NCI-H1436 (cell line): Measurements from ENCODE around the gene MRGPRF.
"Not testable (repeated sequence)": the region's sequence is repeated elsewhere in the genome, so short reads cannot be mapped to it uniquely, and the experiment has no call there.

Experiments
- DNase-seq: peaks from one replicate; lab custom pipeline; 2025; lab: John Stamatoyannopoulos, UW

MRGPRF gene

GRCh38 chr11:68987211-68987610 is 25.8 kb downstream of the MRGPRF start:
- DNase-seq, result no peak

- DNase-seq, result no peak
Measured at GRCh38 chr11:68983801-68984200, 29.2 kb downstream of the MRGPRF start.

- DNase-seq, result no peak
Measured at GRCh38 chr11:68982134-68982533, 30.9 kb downstream of the MRGPRF start.

GRCh38 chr11:68980776-68981065 is 32.3 kb downstream of the MRGPRF start, which contains the start of gene MRGPRD:
Gene MRGPRD (minus strand): TSS chr11:68980986. CDS start chr11:68980986, 0 bp downstream.
- DNase-seq, result no peak

GRCh38 chr11:68979931-68980775 is 32.9 kb downstream of the MRGPRF start:
- DNase-seq, result no peak

- DNase-seq, result no peak
Measured at GRCh38 chr11:68978931-68979594, 34.0 kb downstream of the MRGPRF start.

GRCh38 chr11:68978626-68978930 is 34.5 kb downstream of the MRGPRF start:
- no peak for DNase-seq

GRCh38 chr11:68977781-68978625 is 35.0 kb downstream of the MRGPRF start:
- DNase-seq, result no peak

- no peak for DNase-seq
Measured at GRCh38 chr11:68976563-68976962, 36.5 kb downstream of the MRGPRF start.

GRCh38 chr11:68976095-68976494 is 37.0 kb downstream of the MRGPRF start:
- no peak for DNase-seq

- no peak for DNase-seq
Measured at GRCh38 chr11:68974421-68975194, 38.4 kb downstream of the MRGPRF start.

GRCh38 chr11:68973706-68974105 is 39.3 kb downstream of the MRGPRF start:
- DNase-seq, result not testable (repeated sequence)

- DNase-seq, result no peak
Measured at GRCh38 chr11:68973219-68973618, 39.8 kb downstream of the MRGPRF start.

GRCh38 chr11:68970921-68971636 is 42.0 kb downstream of the MRGPRF start:
- no peak for DNase-seq

- DNase-seq, result no peak
Measured at GRCh38 chr11:68969386-68969785, 43.7 kb downstream of the MRGPRF start.

- no peak for DNase-seq
Measured at GRCh38 chr11:68968306-68969250, 44.5 kb downstream of the MRGPRF start.

- no peak for DNase-seq
Measured at GRCh38 chr11:68966894-68967780, 45.9 kb downstream of the MRGPRF start.

GRCh38 chr11:68965901-68966853 is 46.9 kb downstream of the MRGPRF start:
- DNase-seq, result no peak
